ENCODE data around the gene LAMA3.

LAMA3 gene

GRCh38 chr18:23805898-23806297 is 116.6 kb downstream of the LAMA3 start:
- no peaks in the 10 kb centered on the region for H4K20me1 ChIP-seq (ENCODE audit: insufficient read depth, low read length, poor library complexity, severe bottlenecking)
- H3K9me3 ChIP-seq (ENCODE audit: insufficient read depth, low read depth, low read length), result no peaks in the 10 kb centered on the region
- H3F3A ChIP-seq (ENCODE audit: low read depth), result no peaks in the 10 kb centered on the region
- TF ChIP-seq EZH2phosphoT487 (IDR thresholded peaks at IDR 0.05; ENCODE audit: borderline replicate concordance), result no peak
- TF ChIP-seq CTCF (conservative IDR thresholded peaks at IDR 0.05; ENCODE audit: low read length), result no peak
- H3K9me2 ChIP-seq (replicated peaks; ENCODE audit: low read depth, low read length), result no peaks in the 10 kb centered on the region
- H3K36me3 ChIP-seq (ENCODE audit: insufficient read depth, low read length), result no peaks in the 10 kb centered on the region
- H3K4me3 ChIP-seq (ENCODE audit: low read length, poor library complexity, severe bottlenecking), result no peak overlapping the region
- H3K79me2 ChIP-seq (ENCODE audit: insufficient read depth, low read length), result no peaks in the 10 kb centered on the region
- H3K9ac ChIP-seq (ENCODE audit: low read depth, low read length, poor library complexity, severe bottlenecking), result no peak overlapping the region
- no peak overlapping the region for H3K4me2 ChIP-seq (ENCODE audit: low read depth, low read length, poor library complexity, severe bottlenecking)
- peaks cover 8% of the 10 kb centered on the region for H3K4me1 ChIP-seq (ENCODE audit: insufficient read depth, low read length, poor library complexity, severe bottlenecking)
- no peaks in the 10 kb centered on the region for H3K27me3 ChIP-seq (ENCODE audit: insufficient read depth, low read length, poor library complexity, severe bottlenecking)
- no peak overlapping the region for H2AFZ ChIP-seq (ENCODE audit: low read length)

DNA sequence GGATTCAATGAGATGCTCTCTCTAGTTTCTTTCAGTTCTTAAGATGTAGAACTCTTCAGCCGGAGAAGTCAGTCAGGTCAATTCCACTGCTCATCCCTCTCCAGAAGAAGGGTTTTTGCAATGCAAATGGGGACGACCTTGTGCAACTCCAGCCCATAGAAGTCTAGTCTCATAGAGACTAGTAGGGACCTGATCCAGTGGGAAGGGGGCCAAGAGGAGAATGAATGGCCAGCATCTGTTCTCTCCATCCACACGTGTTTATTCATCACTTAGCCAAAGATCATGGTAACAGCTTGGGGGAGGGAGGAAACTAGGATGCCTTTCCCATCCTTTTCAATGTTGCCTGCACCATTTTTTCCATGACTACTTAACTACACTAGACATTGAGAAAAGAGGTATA is 120.2 kb downstream of the LAMA3 start:
- no peaks in the 10 kb centered on the region for H3K9me3 ChIP-seq (ENCODE audit: insufficient read depth, low read depth, low read length)

DNA sequence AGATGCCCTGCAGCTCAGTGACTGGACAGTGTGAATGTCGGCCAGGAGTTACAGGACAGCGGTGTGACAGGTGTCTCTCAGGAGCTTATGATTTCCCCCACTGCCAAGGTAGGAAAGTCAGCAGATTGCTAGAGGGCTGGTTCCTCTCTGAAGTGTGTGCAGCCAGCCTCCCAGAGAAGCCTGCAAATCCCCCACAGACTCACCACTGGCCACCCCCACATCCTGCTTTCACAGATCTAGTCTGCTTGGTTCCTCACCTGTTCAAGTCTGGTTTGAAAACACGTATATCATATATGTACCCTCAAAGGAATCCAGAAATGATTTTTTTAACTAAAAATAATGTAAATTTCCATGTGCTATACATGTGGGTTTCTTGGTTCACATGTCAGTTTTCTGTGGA is 121.1 kb downstream of the LAMA3 start:
- no peak for TF ChIP-seq EZH2phosphoT487 (IDR thresholded peaks at IDR 0.05; ENCODE audit: borderline replicate concordance)
- Histone ChIP-seq H3F3A (ENCODE audit: low read depth) (no peaks in the 10 kb centered on the region), H3K36me3 (ENCODE audit: insufficient read depth, low read length) (no peaks in the 10 kb centered on the region), H3K4me2 (ENCODE audit: low read depth, low read length, poor library complexity, severe bottlenecking) (no peak overlapping the region), H2AFZ (ENCODE audit: low read length) (no peak overlapping the region), H4K20me1 (ENCODE audit: insufficient read depth, low read length, poor library complexity, severe bottlenecking) (no peaks in the 10 kb centered on the region), H3K9ac (ENCODE audit: low read depth, low read length, poor library complexity, severe bottlenecking) (no peak overlapping the region), H3K27me3 (ENCODE audit: insufficient read depth, low read length, poor library complexity, severe bottlenecking) (no peaks in the 10 kb centered on the region), H3K9me2 (replicated peaks; ENCODE audit: low read depth, low read length) (no peaks in the 10 kb centered on the region), H3K9me3 (ENCODE audit: insufficient read depth, low read depth, low read length) (no peaks in the 10 kb centered on the region), H3K79me2 (ENCODE audit: insufficient read depth, low read length) (no peaks in the 10 kb centered on the region), H3K4me1 (ENCODE audit: insufficient read depth, low read length, poor library complexity, severe bottlenecking) (peaks cover 13% of the 10 kb centered on the region), H3K4me3 (ENCODE audit: low read length, poor library complexity, severe bottlenecking) (no peak overlapping the region)

More for the DNA sequence above, 120.2 kb downstream of the LAMA3 start:
- no peaks in the 10 kb centered on the region for H4K20me1 ChIP-seq (ENCODE audit: insufficient read depth, low read length, poor library complexity, severe bottlenecking)
- TF ChIP-seq CTCF (conservative IDR thresholded peaks at IDR 0.05; ENCODE audit: low read length) (no peak), EZH2phosphoT487 (IDR thresholded peaks at IDR 0.05; ENCODE audit: borderline replicate concordance) (no peak)
- H3K9ac ChIP-seq (ENCODE audit: low read depth, low read length, poor library complexity, severe bottlenecking), result no peak overlapping the region
- H3K27me3 ChIP-seq (ENCODE audit: insufficient read depth, low read length, poor library complexity, severe bottlenecking), result no peaks in the 10 kb centered on the region
- H3K4me1 ChIP-seq (ENCODE audit: insufficient read depth, low read length, poor library complexity, severe bottlenecking), result peaks cover 13% of the 10 kb centered on the region
- H2AFZ ChIP-seq (ENCODE audit: low read length), result no peak overlapping the region
- H3K4me2 ChIP-seq (ENCODE audit: low read depth, low read length, poor library complexity, severe bottlenecking), result no peak overlapping the region
- no peaks in the 10 kb centered on the region for H3K79me2 ChIP-seq (ENCODE audit: insufficient read depth, low read length)
- H3K36me3 ChIP-seq (ENCODE audit: insufficient read depth, low read length), result no peaks in the 10 kb centered on the region
- no peaks in the 10 kb centered on the region for H3K9me2 ChIP-seq (replicated peaks; ENCODE audit: low read depth, low read length)
- H3F3A ChIP-seq (ENCODE audit: low read depth), result no peaks in the 10 kb centered on the region
- H3K4me3 ChIP-seq (ENCODE audit: low read length, poor library complexity, severe bottlenecking), result no peak overlapping the region

- H3K4me1 ChIP-seq (ENCODE audit: insufficient read depth, low read length, poor library complexity, severe bottlenecking), result peaks cover 13% of the 10 kb centered on the region
- H3K36me3 ChIP-seq (ENCODE audit: insufficient read depth, low read length), result no peaks in the 10 kb centered on the region
- H3K9me3 ChIP-seq (ENCODE audit: insufficient read depth, low read depth, low read length), result no peaks in the 10 kb centered on the region
- no peaks in the 10 kb centered on the region for H3K9me2 ChIP-seq (replicated peaks; ENCODE audit: low read depth, low read length)
- no peak overlapping the region for H3K4me2 ChIP-seq (ENCODE audit: low read depth, low read length, poor library complexity, severe bottlenecking)
- no peak overlapping the region for H3K9ac ChIP-seq (ENCODE audit: low read depth, low read length, poor library complexity, severe bottlenecking)
- no peaks in the 10 kb centered on the region for H4K20me1 ChIP-seq (ENCODE audit: insufficient read depth, low read length, poor library complexity, severe bottlenecking)
- no peaks in the 10 kb centered on the region for H3F3A ChIP-seq (ENCODE audit: low read depth)
- H3K27me3 ChIP-seq (ENCODE audit: insufficient read depth, low read length, poor library complexity, severe bottlenecking), result no peaks in the 10 kb centered on the region
- H3K79me2 ChIP-seq (ENCODE audit: insufficient read depth, low read length), result no peaks in the 10 kb centered on the region
- TF ChIP-seq EZH2phosphoT487 (IDR thresholded peaks at IDR 0.05; ENCODE audit: borderline replicate concordance) (no peak), CTCF (conservative IDR thresholded peaks at IDR 0.05; ENCODE audit: low read length) (no peak)
- no peak overlapping the region; the same call in 1 of the 2 replicates for H2AFZ ChIP-seq (ENCODE audit: low read length)
- H3K4me3 ChIP-seq (ENCODE audit: low read length, poor library complexity, severe bottlenecking), result no peak overlapping the region
These were observed 121.9 kb downstream of the LAMA3 start for GRCh38 chr18:23811176-23811575.

Data from Loucy (cell line).